OCI-LY3 (cell line): ENCODE measurements around the gene GPR87.

Source experiments
- H2AFZ ChIP-seq: fragments of 200-600, 300-600 bp; shearing (Covaris generic); 2 replicates; pipeline ENCODE4 v1.6.0; 2014; ENCODE audit warnings: antibody characterized with exemption, low read depth, low read length
- H3K27ac ChIP-seq: fragments of 200-600, 300-600 bp; sonication (generic); 2 replicates; pipeline ENCODE4 v1.5.1; 2014; ENCODE audit warnings: mild to moderate bottlenecking, low read length, moderate library complexity, mixed read lengths
- H3K27me3 ChIP-seq: fragments of 200-600, 300-600 bp; sonication (generic); 2 replicates; pipeline ENCODE4 v1.6.1; 2014; ENCODE audit warnings: low read depth, low read length, mixed read lengths
- H3K36me3 ChIP-seq: fragments of 200-600, 300-600 bp; sonication (generic); replicated peaks from 2 replicates; pipeline ENCODE3; 2014; ENCODE audit warnings: low read depth, low read length, mixed read lengths
- H3K4me1 ChIP-seq: fragments of 300-600, 200-600 bp; sonication (generic); 2 replicates; pipeline ENCODE4 v1.6.1; 2014; ENCODE audit warnings: low read length, mixed read lengths
- H3K4me2 ChIP-seq: fragments of 200-600, 300-600 bp; sonication (generic); 2 replicates; pipeline ENCODE4 v1.6.1; 2014; ENCODE audit warnings: low read length, mixed read lengths
- H3K4me3 ChIP-seq: fragments of 300-600, 200-600 bp; sonication (generic); 2 replicates; pipeline ENCODE4 v1.5.1; 2014; ENCODE audit warnings: antibody characterized with exemption, mild to moderate bottlenecking, low read length, moderate library complexity
- H3K79me2 ChIP-seq: fragments of 300-600, 200-600 bp; shearing (Covaris generic); 2 replicates; pipeline ENCODE4 v1.6.1; 2014; ENCODE audit warnings: mild to moderate bottlenecking, low read length, mixed read lengths
- H3K9ac ChIP-seq: fragments of 300-600, 200-600 bp; shearing (Covaris generic); 2 replicates; pipeline ENCODE4 v1.6.0; 2014; ENCODE audit warnings: mild to moderate bottlenecking, low read length, moderate library complexity
- H3K9me3 ChIP-seq: fragments of 200-600, 300-600 bp; shearing (Covaris generic); 2 replicates; pipeline ENCODE4 v1.6.1; 2014; ENCODE audit warnings: low read length, mixed read lengths; ENCODE audit not compliant: insufficient read depth
- H4K20me1 ChIP-seq: fragments of 200-600, 300-600 bp; sonication (generic); 2 replicates; pipeline ENCODE4 v1.6.1; 2016; ENCODE audit warnings: low read length, mixed read lengths; ENCODE audit not compliant: insufficient read depth
- EZH2phosphoT487 ChIP-seq: fragments of 200-600 bp; shearing (Covaris generic); IDR thresholded peaks from 2 replicates; pipeline ENCODE4 v1.6.1; 2018; ENCODE audit warnings: antibody characterized with exemption, mixed run types, low read depth
- TF ChIP-seq, protein P1 (sequence below): fragments of 200-600, 300-600 bp; sonication (generic); IDR thresholded peaks from 2 replicates; pipeline ENCODE4 v1.5.1; 2014; ENCODE audit warnings: antibody characterized with exemption, low read length, low read depth

Gene GPR87

DNA sequence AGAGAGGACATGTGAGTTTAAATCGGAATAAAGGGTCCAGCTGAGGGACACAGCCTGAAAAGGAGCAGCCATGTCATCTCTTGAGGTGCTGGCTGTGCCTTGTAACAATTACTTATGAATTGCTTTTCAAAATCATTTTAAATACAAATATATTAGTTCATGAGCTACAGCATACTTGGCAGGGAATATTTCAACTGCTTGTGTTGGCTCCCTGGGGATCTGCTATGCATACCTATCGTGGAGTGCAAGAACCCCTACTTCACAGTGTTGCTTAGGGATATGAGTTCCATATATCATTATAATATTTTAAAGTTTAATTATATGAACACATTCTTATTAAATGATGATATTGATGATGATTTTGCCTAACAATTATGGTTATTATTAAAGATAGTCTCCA lies 19.2 kb downstream of the GPR87 start:
- H3K4me2 ChIP-seq, result no peak overlapping the region
- H3K36me3 ChIP-seq, result no peaks in the 10 kb centered on the region
- no peaks in the 10 kb centered on the region for H3K9me3 ChIP-seq
- no peaks in the 10 kb centered on the region for H4K20me1 ChIP-seq
- no peaks in the 10 kb centered on the region for H3K79me2 ChIP-seq
- no peak overlapping the region for H3K4me3 ChIP-seq
- H3K4me1 ChIP-seq, result no peaks in the 10 kb centered on the region
- no peaks in the 10 kb centered on the region for H3K27me3 ChIP-seq
- TF ChIP-seq, protein P1, sequence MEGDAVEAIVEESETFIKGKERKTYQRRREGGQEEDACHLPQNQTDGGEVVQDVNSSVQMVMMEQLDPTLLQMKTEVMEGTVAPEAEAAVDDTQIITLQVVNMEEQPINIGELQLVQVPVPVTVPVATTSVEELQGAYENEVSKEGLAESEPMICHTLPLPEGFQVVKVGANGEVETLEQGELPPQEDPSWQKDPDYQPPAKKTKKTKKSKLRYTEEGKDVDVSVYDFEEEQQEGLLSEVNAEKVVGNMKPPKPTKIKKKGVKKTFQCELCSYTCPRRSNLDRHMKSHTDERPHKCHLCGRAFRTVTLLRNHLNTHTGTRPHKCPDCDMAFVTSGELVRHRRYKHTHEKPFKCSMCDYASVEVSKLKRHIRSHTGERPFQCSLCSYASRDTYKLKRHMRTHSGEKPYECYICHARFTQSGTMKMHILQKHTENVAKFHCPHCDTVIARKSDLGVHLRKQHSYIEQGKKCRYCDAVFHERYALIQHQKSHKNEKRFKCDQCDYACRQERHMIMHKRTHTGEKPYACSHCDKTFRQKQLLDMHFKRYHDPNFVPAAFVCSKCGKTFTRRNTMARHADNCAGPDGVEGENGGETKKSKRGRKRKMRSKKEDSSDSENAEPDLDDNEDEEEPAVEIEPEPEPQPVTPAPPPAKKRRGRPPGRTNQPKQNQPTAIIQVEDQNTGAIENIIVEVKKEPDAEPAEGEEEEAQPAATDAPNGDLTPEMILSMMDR, result no peak
- TF ChIP-seq EZH2phosphoT487, result no peak
- H3K9ac ChIP-seq, result no peak overlapping the region
- H2AFZ ChIP-seq, result no peak overlapping the region
- H3K27ac ChIP-seq, result no peak overlapping the region

DNA sequence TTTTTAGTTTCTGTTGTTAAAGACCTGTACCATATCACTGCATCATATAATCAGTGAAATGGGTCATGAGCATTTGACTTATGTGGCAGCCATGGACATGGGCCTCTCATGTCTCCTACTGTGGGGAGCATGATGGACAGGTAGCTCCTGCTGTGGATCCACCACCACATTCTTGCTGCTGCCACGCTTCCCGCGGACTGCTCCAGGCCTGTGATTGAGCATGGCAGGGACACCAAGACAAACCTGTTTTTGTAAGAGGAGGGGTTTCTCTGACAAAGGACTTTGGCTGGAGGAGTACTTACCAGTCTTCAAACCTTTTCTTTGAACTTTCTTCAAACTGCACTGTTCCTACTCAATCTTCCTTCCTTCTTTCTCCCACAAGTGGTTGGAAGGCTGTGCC lies 20.4 kb downstream of the GPR87 start:
- H3K36me3 ChIP-seq, result no peaks in the 10 kb centered on the region
- H3K4me3 ChIP-seq, result no peak overlapping the region
- H3K4me1 ChIP-seq, result no peaks in the 10 kb centered on the region
- no peaks in the 10 kb centered on the region for H3K9me3 ChIP-seq
- no peaks in the 10 kb centered on the region for H3K79me2 ChIP-seq
- H4K20me1 ChIP-seq, result no peaks in the 10 kb centered on the region
- no peak overlapping the region for H3K9ac ChIP-seq
- TF ChIP-seq, protein P1, result no peak
- TF ChIP-seq EZH2phosphoT487, result no peak
- H3K4me2 ChIP-seq, result no peak overlapping the region
- no peak overlapping the region for H3K27ac ChIP-seq
- no peak overlapping the region for H2AFZ ChIP-seq
- H3K27me3 ChIP-seq, result no peaks in the 10 kb centered on the region

DNA sequence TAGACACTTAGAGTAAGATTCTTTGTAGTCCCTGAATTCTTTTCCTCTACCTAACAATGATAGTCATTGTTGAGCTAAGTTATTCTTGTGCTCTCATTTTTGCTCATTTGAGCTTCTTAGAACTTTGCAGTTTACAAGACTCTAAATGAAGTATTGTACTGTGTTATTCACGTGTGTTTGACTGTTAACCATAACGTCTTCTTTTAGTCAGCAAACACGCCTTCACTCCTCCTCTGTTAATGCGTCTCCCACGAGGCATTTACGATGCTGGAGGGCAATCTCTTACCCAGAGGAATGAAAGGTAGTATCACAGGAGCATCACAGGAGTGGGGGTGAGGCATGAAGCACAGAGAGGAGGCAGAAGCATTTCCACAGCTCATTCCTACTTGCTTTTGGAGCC lies 23.5 kb downstream of the GPR87 start:
- no peaks in the 10 kb centered on the region for H3K27me3 ChIP-seq
- no peaks in the 10 kb centered on the region for H3K9me3 ChIP-seq
- no peak overlapping the region for H2AFZ ChIP-seq
- no peaks in the 10 kb centered on the region for H3K36me3 ChIP-seq
- no peak overlapping the region for H3K9ac ChIP-seq
- H3K4me2 ChIP-seq, result no peak overlapping the region
- no peaks in the 10 kb centered on the region for H3K79me2 ChIP-seq
- H3K4me3 ChIP-seq, result no peak overlapping the region
- H4K20me1 ChIP-seq, result no peaks in the 10 kb centered on the region
- H3K27ac ChIP-seq, result no peak overlapping the region
- peaks cover 12% of the 10 kb centered on the region for H3K4me1 ChIP-seq
- TF ChIP-seq, protein P1, result no peak
- no peak for TF ChIP-seq EZH2phosphoT487

DNA sequence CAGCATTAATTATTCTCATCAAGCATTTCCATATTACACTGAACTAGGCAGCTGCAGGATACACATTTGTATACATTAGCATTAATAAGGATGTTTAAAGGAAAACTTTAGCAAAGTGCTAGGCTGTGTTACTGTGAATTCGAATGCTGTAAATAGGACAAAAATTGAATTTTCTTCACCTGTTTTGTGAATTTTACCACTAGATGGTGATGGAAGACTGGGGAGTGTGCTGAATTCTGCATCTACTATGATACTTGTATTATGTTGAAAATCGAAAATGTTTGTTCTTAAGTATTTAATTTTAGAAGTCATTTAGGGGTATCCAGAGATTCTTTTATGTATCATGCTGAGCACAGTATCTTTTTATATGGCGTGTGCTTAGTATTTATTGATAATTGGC lies 25.9 kb downstream of the GPR87 start:
- H3K4me2 ChIP-seq, result no peak overlapping the region
- no peaks in the 10 kb centered on the region for H4K20me1 ChIP-seq
- H2AFZ ChIP-seq, result no peak overlapping the region
- TF ChIP-seq EZH2phosphoT487, result no peak
- TF ChIP-seq, protein P1, result peak; percentile 70
- no peaks in the 10 kb centered on the region for H3K9me3 ChIP-seq
- H3K36me3 ChIP-seq, result no peaks in the 10 kb centered on the region
- no peaks in the 10 kb centered on the region for H3K27me3 ChIP-seq
- peaks cover 12% of the 10 kb centered on the region for H3K4me1 ChIP-seq
- H3K4me3 ChIP-seq, result no peak overlapping the region
- H3K79me2 ChIP-seq, result no peaks in the 10 kb centered on the region
- no peak overlapping the region for H3K27ac ChIP-seq
- no peak overlapping the region for H3K9ac ChIP-seq
